HCT116 (cell line): ENCODE measurements around the gene LRRC4C.

Source experiments
- POLR2A ChIP-seq: IDR thresholded peaks from 2 replicates; pipeline ENCODE4 v1.7.0; 2011; ENCODE audit warnings: borderline replicate concordance; ENCODE audit not compliant: insufficient read depth, insufficient read length; ENCODE audit errors: extremely low read depth
- ZNF274 ChIP-seq: fragments of 200-500 bp; sonication (Bioruptor generic); IDR thresholded peaks from 2 replicates; pipeline ENCODE4 v1.6.1; 2014; ENCODE audit warnings: mild to moderate bottlenecking, low read depth, low read length, inconsistent platforms

GRCh38 chr11:40139536-40139935, 1319.9 kb downstream of the LRRC4C start:
- TF ChIP-seq ZNF274 (no peak), POLR2A (no peak)
